Airway epithelial cell (primary cell): Measurements from ENCODE around the gene ERP29. TPM values are rescaled to one million over a fixed set of nuclear protein-coding genes. Genes with fewer than 3 reads are reported as not detected.

Experiments used
- total RNA-seq: library from RNA; depleted of rRNA; stranded (reverse); fragments of >200 nt; gene quantifications from 2 replicates; pipeline ENCODE4 v1.2.3, GENCODE V29; 2015

ERP29 gene
- 45.4 and 52.2 TPM in 2 replicates for total RNA-seq

GRCh38 chr12:112012775-112013600, at the start of gene ERP29, which contains the start of gene TMEM116:
Gene ERP29 (plus strand): TSS chr12:112013426. CDS start chr12:112013466, 40 bp downstream.
Gene TMEM116 (minus strand): TSS chr12:112013165. CDS start chr12:112005270, 7,895 bp downstream.

Other genes starting within 250 kb of the ERP29 start
- gene ALDH2, start 246.5 kb upstream of the ERP29 start, total RNA-seq = 30.5 and 31.1 TPM in 2 replicates
- 37.0 and 70.1 TPM in 2 replicates for gene MAPKAPK5, start 171.2 kb upstream of the ERP29 start, total RNA-seq
- 2.2 and 4.4 TPM in 2 replicates for gene TMEM116, start 261 bp upstream of the ERP29 start, total RNA-seq
- gene NAA25, start 95.4 kb downstream of the ERP29 start, total RNA-seq = 13.9 and 17.1 TPM in 2 replicates
- gene TRAFD1, start 112.1 kb downstream of the ERP29 start, total RNA-seq = 34.0 and 42.8 TPM in 2 replicates